SU-DHL-6 (cell line): ENCODE results near the gene PRCC.

Experiments used
- H2AFZ ChIP-seq: fragments of 200-600 bp; sonication (generic); 2 replicates; pipeline ENCODE4 v1.6.1; 2014; ENCODE audit warnings: low read depth, mild to moderate bottlenecking, moderate library complexity, mixed read lengths, antibody characterized with exemption, low read length; ENCODE audit not compliant: severe bottlenecking
- H3F3A ChIP-seq: fragments of 200-600 bp; shearing (Covaris generic); 2 replicates; pipeline ENCODE4 v1.6.0; 2016; ENCODE audit warnings: antibody characterized with exemption, mild to moderate bottlenecking; ENCODE audit not compliant: insufficient read depth
- H3K27ac ChIP-seq: fragments of 200-600 bp; sonication (generic); 2 replicates; pipeline ENCODE4 v1.5.1; 2016; ENCODE audit warnings: low read depth, mild to moderate bottlenecking, low read length, moderate library complexity, mixed read lengths
- H3K27me3 ChIP-seq: fragments of 200-600 bp; sonication (generic), shearing (Covaris generic); 2 replicates; pipeline ENCODE4 v1.6.0; 2014; ENCODE audit warnings: mild to moderate bottlenecking, low read length
- H3K36me3 ChIP-seq: fragments of 200-600 bp; sonication (generic); 2 replicates; pipeline ENCODE4 v1.6.1; 2014; ENCODE audit warnings: mild to moderate bottlenecking, low read length, mixed read lengths
- H3K4me2 ChIP-seq: fragments of 300-600, 200-600 bp; shearing (Covaris generic), sonication (generic); 2 replicates; pipeline ENCODE4 v1.6.0; 2014; ENCODE audit warnings: low read length, low read depth, mild to moderate bottlenecking; ENCODE audit not compliant: poor library complexity, severe bottlenecking
- H3K4me3 ChIP-seq: fragments of 200-600 bp; sonication (generic); 2 replicates; pipeline ENCODE4 v1.5.1; 2014; ENCODE audit warnings: antibody characterized with exemption, low read length, mild to moderate bottlenecking, mixed read lengths; ENCODE audit not compliant: insufficient read depth, poor library complexity, severe bottlenecking
- H3K79me2 ChIP-seq: fragments of 200-600 bp; sonication (generic); 2 replicates; pipeline ENCODE4 v1.6.1; 2014; ENCODE audit warnings: mild to moderate bottlenecking, low read length, moderate library complexity; ENCODE audit not compliant: insufficient read depth
- H3K9ac ChIP-seq: fragments of 200-600 bp; sonication (generic); 2 replicates; pipeline ENCODE4 v1.7.0; 2014; ENCODE audit warnings: mild to moderate bottlenecking, low read length
- H3K9me2 ChIP-seq: fragments of 200-600 bp; sonication (generic); replicated peaks from 2 replicates; pipeline ENCODE4 v1.6.1; 2014; ENCODE audit warnings: low read length; ENCODE audit not compliant: insufficient read depth
- H3K9me3 ChIP-seq: fragments of 200-600 bp; sonication (generic); 2 replicates; pipeline ENCODE4 v1.6.1; 2014; ENCODE audit warnings: low read length, mixed read lengths; ENCODE audit not compliant: insufficient read depth
- H4K20me1 ChIP-seq: fragments of 200-600 bp; sonication (generic); 2 replicates; pipeline ENCODE4 v1.6.1; 2014; ENCODE audit warnings: low read depth, mild to moderate bottlenecking, antibody characterized with exemption, low read length, moderate library complexity, mixed read lengths
- EZH2phosphoT487 ChIP-seq: fragments of 200-600 bp; sonication (generic), shearing (Covaris generic); conservative IDR thresholded peaks from 2 replicates; pipeline ENCODE4 v1.6.1; 2018; ENCODE audit warnings: mild to moderate bottlenecking, antibody characterized with exemption, low read length, moderate library complexity, mixed read lengths
- TF ChIP-seq, protein P1 (sequence below): fragments of 200-600 bp; sonication (generic); IDR thresholded peaks from one replicate; pipeline ENCODE4 v1.5.1; 2017; ENCODE audit warnings: antibody characterized with exemption, mild to moderate bottlenecking, low read length, moderate library complexity; ENCODE audit not compliant: insufficient read depth, poor library complexity, severe bottlenecking

The PRCC gene

DNA sequence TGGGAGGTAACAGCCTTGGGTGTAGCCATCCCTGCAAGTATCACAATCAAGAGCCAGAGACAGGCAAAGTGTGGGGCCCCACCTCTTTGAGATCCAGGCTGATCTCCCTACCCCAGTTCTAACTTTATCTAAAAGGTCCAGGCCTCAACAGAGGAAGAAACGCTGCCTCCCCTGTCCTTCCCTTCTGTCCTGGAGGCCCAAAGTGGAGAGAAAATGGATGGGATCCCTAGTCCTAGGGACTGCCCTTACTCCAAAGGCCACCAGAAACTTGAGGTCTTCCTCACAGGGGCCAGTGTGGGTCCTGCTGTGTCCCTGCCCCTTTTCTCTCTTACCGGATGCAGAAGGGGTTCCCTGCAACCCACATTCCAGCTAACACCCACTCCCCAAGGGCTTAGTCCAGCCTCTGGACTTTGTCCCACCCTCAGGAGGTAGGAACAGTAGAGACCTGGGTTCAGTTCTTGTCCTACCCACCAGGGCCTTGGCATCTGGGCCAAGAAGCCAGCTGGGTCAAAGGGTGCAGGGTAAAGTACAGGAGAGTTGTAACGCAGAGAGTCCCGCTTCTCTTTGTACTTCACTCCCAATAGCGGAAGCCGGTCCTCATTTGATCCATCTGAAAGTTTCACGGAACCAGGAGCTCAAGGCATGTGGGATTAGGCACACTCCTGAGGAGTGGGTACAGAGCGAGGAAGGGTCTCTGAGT, 17.8 kb upstream of the PRCC start:
- Histone ChIP-seq H3F3A (peaks cover 29% of the 10 kb centered on the region), H3K9me2 (no peaks in the 10 kb centered on the region), H3K4me2 (peak overlapping the region; percentile 70), H3K9ac (peak overlapping the region; percentile 86), H3K36me3 (no peaks in the 10 kb centered on the region), H3K27me3 (no peaks in the 10 kb centered on the region), H3K27ac (peak overlapping the region; percentile 88), H2AFZ (no peak overlapping the region), H4K20me1 (no peaks in the 10 kb centered on the region; the same call in 1 of the 2 replicates), H3K9me3 (no peaks in the 10 kb centered on the region), H3K79me2 (peaks cover 69% of the 10 kb centered on the region), H3K4me3 (peak overlapping the region; percentile 91)
- no peak for TF ChIP-seq EZH2phosphoT487
- TF ChIP-seq, protein P1, sequence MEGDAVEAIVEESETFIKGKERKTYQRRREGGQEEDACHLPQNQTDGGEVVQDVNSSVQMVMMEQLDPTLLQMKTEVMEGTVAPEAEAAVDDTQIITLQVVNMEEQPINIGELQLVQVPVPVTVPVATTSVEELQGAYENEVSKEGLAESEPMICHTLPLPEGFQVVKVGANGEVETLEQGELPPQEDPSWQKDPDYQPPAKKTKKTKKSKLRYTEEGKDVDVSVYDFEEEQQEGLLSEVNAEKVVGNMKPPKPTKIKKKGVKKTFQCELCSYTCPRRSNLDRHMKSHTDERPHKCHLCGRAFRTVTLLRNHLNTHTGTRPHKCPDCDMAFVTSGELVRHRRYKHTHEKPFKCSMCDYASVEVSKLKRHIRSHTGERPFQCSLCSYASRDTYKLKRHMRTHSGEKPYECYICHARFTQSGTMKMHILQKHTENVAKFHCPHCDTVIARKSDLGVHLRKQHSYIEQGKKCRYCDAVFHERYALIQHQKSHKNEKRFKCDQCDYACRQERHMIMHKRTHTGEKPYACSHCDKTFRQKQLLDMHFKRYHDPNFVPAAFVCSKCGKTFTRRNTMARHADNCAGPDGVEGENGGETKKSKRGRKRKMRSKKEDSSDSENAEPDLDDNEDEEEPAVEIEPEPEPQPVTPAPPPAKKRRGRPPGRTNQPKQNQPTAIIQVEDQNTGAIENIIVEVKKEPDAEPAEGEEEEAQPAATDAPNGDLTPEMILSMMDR = no peak

DNA sequence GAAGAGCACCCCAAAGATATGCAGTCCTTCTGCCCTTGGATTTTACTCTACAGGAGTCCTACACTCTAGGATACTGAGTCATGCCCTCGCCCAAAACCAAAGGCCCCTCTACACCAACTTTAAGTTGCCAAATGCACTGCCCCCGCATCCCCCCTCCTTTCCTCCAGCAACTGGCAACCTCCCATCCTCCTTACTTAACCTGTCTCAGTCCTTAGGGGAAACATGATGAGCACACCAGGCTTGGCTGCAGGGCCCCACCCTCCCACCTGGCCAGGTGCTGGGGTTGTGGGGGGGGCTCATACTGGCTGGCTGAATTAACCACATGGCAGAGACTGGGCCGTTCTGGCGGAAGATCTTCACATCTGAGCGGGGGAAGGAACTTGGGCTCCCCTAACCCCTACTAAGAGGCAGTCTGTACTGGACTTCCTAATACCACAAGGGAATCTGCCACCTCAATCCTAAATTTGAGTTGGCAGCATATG, 17.1 kb upstream of the PRCC start:
- H4K20me1 ChIP-seq = no peaks in the 10 kb centered on the region; the same call in 1 of the 2 replicates
- H3F3A ChIP-seq = peaks cover 27% of the 10 kb centered on the region
- peak overlapping the region; percentile 91 for H3K4me3 ChIP-seq
- TF ChIP-seq EZH2phosphoT487 = no peak
- TF ChIP-seq, protein P1 = no peak
- peak overlapping the region; percentile 86 for H3K9ac ChIP-seq
- H3K27me3 ChIP-seq = no peaks in the 10 kb centered on the region
- no peak overlapping the region for H2AFZ ChIP-seq
- peaks cover 67% of the 10 kb centered on the region for H3K79me2 ChIP-seq
- H3K36me3 ChIP-seq = no peaks in the 10 kb centered on the region
- no peaks in the 10 kb centered on the region for H3K9me2 ChIP-seq
- H3K27ac ChIP-seq = peak overlapping the region; percentile 88
- no peaks in the 10 kb centered on the region for H3K9me3 ChIP-seq
- peak overlapping the region; percentile 70 for H3K4me2 ChIP-seq

DNA sequence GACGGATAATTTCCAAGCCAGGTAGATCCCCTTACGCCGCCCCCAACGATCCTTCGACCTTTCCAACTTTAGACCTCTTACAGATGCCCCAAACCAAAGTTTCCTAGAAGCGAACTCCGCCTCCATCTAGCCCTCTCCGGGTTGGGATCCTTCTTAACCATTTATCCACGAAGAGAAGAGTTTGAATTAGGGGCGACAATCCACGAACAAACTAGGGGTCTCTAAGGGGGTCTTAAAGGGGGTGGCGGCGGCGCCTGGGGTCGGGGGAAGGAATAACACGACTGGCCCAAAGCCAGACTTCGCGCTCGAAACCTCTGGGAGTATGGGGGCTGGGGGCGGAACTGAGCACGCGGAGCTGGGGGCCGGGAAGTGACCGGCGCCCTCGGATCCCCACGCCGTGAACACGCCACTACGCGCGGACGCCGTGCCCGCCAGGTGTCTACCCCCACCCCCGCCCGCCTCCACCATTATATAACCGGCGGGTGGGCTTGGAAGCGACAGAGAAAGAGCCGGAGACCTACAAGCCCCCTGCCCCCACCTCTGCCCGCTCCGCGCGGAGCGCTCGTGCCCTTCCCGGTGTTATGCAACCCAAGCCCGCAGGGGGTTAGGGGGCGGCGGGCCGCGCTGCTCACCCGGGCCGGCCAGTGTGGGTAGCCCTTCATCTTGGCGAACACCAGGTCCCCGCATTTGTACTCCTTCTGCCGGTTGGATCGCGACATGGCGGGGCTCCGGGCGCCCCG, 16.5 kb upstream of the PRCC start:
- no peaks in the 10 kb centered on the region for H3K9me2 ChIP-seq
- TF ChIP-seq EZH2phosphoT487 = no peak
- TF ChIP-seq, protein P1 = no peak
- H2AFZ ChIP-seq = no peak overlapping the region

More for the DNA sequence above, 16.5 kb upstream of the PRCC start:
- H3K27me3 ChIP-seq = no peaks in the 10 kb centered on the region
- no peaks in the 10 kb centered on the region for H3K36me3 ChIP-seq
- H3K9ac ChIP-seq = peak overlapping the region; percentile 86
- H3K27ac ChIP-seq = peak overlapping the region; percentile 88
- H3K9me3 ChIP-seq = no peaks in the 10 kb centered on the region
- H3F3A ChIP-seq = peaks cover 26% of the 10 kb centered on the region
- peaks cover 61% of the 10 kb centered on the region for H3K79me2 ChIP-seq
- no peaks in the 10 kb centered on the region; the same call in 1 of the 2 replicates for H4K20me1 ChIP-seq
- H3K4me2 ChIP-seq = peak overlapping the region; percentile 70
- peak overlapping the region; percentile 91 for H3K4me3 ChIP-seq
